Lower leg skin (tissue), 4 donors: ENCODE data around the gene FAM136A. TPM values are rescaled to one million over a fixed set of nuclear protein-coding genes. Genes with fewer than 3 reads are reported as not detected.
"Not testable (repeated sequence)": the region's sequence is repeated elsewhere in the genome, so short reads cannot be mapped to it uniquely, and the experiment has no call there.

ENCODE experiments used
- DNase-seq, 2 donors: peaks; one replicate each; pipeline ENCODE4 v3.0.0-alpha.2; 2019; ENCODE audit warnings: low spot score in 2 of 2
- H3K4me3 ChIP-seq: fragments of 200-600 bp; sonication (generic); 2 replicates; pipeline ENCODE4 v1.5.1; 2017; ENCODE audit warnings: mild to moderate bottlenecking, low read depth; ENCODE audit not compliant: poor library complexity, severe bottlenecking
- POLR2A ChIP-seq, 2 donors: fragments of 450-650 bp; IDR thresholded peaks; one replicate each; pipeline ENCODE4 v1.6.1; 2016 to 2017; ENCODE audit warnings: antibody characterized with exemption in 2 of 2, mild to moderate bottlenecking in 1 of 2, moderate library complexity in 1 of 2
- WGBS, 2 donors: methylation state at CpG; one replicate each; pipeline ENCODE4 v1.1.5; 2018; 5-methylcytosine and 5-hydroxymethylcytosine counted together
- intact Hi-C: fragments of 100-400 bp; cut with DNase I; formaldehyde crosslinking; loops from one replicate; pipeline ENCODE4 v1.15.0; 2023; ENCODE audit warnings: low total_unique reads
- total RNA-seq, 4 donors: library from RNA; depleted of rRNA; stranded (reverse); fragments of >200 nt; gene quantifications; one replicate each; pipeline ENCODE4 v1.1.0, GENCODE V29; 2016
- TF ChIP-seq, protein P1 (sequence below), 3 donors: fragments of 450-650 bp; IDR thresholded peaks; one replicate each; pipeline ENCODE4 v1.5.1; 2016; ENCODE audit warnings: antibody characterized with exemption in 3 of 3, mild to moderate bottlenecking in 3 of 3, moderate library complexity in 2 of 3

Gene FAM136A
- total RNA-seq, 4 donors from 2014 or later, result 20.1 to 22.4 (median 21.3) TPM

DNA sequence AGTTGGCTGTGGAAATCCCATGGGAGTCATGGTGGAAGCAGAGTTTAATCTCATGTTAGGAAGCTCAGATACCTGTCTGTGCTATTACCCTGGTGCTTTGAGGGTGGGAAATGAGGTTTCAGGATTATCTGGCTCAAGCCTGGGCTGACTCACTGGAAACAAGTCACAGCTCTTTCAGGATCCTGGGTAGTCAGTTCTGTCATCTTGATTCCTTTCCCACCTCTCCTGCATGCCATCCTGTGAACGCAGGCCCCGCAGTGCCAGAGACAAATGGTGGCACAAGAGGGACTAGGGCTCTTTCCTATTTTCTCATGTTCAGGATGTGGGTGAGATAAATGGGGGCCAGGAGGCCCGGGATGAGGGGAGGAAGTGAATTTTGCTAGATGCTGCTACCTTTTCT, 3.7 kb upstream of the FAM136A start:
- TF ChIP-seq, protein P1, sequence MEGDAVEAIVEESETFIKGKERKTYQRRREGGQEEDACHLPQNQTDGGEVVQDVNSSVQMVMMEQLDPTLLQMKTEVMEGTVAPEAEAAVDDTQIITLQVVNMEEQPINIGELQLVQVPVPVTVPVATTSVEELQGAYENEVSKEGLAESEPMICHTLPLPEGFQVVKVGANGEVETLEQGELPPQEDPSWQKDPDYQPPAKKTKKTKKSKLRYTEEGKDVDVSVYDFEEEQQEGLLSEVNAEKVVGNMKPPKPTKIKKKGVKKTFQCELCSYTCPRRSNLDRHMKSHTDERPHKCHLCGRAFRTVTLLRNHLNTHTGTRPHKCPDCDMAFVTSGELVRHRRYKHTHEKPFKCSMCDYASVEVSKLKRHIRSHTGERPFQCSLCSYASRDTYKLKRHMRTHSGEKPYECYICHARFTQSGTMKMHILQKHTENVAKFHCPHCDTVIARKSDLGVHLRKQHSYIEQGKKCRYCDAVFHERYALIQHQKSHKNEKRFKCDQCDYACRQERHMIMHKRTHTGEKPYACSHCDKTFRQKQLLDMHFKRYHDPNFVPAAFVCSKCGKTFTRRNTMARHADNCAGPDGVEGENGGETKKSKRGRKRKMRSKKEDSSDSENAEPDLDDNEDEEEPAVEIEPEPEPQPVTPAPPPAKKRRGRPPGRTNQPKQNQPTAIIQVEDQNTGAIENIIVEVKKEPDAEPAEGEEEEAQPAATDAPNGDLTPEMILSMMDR (IDR thresholded peaks at IDR 0.05), result no peak
- no peak overlapping the region for H3K4me3 ChIP-seq
- intact Hi-C loops, result loop anchor here (10.0 kb wide), 1 partner anchor 339 kb away; no protein-coding TSS in a partner anchor
- DNase-seq, result peak in 1 of 2 donors; percentile 63
- WGBS, 2 donors, result 74 to 83% methylated on average over 3 of the region's 3 CpGs

DNA sequence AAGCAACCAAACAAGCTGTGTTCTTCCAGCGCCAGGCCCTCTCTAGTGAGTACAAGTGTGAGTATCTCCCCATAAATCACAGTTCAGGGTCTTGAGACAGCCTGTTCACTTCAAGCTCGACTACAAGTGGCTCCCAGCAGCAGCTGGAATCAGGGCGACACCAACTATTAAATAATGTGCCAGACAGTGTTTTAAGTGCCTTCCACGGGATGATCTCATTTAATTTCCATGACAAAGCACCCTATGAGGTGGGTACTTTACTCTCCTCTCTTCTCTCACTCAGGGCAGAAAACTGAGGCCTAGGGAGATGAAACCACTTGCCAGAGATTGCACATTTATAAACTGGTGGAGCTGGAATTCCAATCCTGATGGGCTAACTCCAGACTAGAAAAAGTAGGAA, 2.6 kb upstream of the FAM136A start:
- DNase-seq, result peak in 1 of 2 donors; percentile 48
- H3K4me3 ChIP-seq, result no peak overlapping the region
- intact Hi-C loops, result loop anchor here (10.0 kb wide), 1 partner anchor 340 kb away; no protein-coding TSS in a partner anchor
- no peak for TF ChIP-seq POLR2A (IDR thresholded peaks at IDR 0.05)
- TF ChIP-seq, protein P1 (IDR thresholded peaks at IDR 0.05), result no peak
- WGBS, 2 donors, result 46% methylated on average over 4 of the region's 4 CpGs

DNA sequence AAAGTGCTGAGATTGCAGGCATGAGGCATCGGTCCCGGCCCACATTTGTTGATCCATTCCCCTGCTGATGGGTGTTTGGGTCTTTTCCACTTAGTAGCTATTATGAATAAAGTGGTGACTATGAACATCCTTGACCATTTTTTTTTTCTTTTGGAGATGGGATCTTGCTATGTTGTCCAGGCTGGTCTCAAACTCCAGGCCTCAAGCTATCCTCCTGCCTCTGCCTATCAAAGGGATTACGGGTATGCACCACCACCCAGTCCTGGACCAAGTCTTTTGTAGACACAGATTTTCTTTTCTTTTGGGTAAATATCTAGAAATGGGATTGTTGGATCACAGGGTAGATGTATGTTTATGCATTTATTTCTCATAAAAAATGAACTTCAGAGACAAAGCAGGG, 1.3 kb upstream of the FAM136A start:
- 94 to 96% methylated on average over 3 of the region's 3 CpGs for WGBS, 2 donors
- no peak overlapping the region for H3K4me3 ChIP-seq
- intact Hi-C loops, result loop anchor here (10.0 kb wide), 1 partner anchor 342 kb away; no protein-coding TSS in a partner anchor
- no peak for TF ChIP-seq POLR2A (IDR thresholded peaks at IDR 0.05)
- TF ChIP-seq, protein P1 (IDR thresholded peaks at IDR 0.05), result no peak
- DNase-seq, result no peak

DNA sequence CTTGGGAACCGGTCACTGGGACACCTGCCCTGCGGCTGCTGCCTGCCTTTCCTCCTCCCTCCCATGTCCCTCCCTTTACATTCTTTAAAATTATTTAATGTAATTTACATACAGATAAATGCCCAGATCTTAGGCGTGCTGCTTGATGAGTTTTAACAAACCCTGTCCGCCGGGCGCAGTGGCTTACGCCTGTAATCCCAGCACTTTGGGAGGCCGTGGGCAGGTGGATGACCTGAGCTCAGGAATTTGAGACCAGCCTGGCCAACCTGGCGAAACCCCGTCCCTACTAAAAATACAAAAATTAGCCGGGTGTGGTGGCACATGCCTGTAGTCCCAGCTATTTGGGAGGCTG, 304 bp upstream of the FAM136A start:
- WGBS, 2 donors, result 36 to 40% methylated on average over 11 of the region's 11 CpGs
- H3K4me3 ChIP-seq, DNase-seq: not testable (repeated sequence)
- intact Hi-C loops, result loop anchor here (10.0 kb wide), 1 partner anchor 343 kb away; no protein-coding TSS in a partner anchor

DNA sequence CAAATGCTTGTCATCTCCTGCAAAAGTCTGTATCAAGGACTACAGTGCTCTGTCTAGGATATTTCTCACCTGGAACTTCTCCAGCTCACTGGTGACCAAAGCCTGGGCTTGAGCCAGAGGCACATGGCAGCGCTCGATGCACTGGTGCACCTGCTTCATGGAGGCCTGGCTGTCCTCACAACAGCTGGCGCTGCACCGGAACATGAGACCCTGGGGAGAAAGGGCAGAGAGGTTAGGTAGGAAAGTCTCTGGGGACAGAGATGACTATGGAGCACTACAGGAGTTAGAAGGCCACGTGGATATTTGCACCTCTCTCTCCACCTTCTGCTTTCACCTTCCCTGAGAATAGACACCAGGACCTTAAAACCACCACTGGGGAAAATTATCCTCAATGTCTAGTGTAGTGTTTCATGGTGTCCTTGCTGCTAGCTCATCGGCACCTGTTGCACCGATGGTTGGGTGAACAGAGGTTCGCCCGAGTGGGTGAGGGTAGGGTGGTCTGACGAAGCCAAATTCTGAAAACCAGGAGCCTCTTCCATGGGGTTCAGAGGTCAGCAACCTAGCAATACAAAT, 1.0 kb downstream of the FAM136A start:
- no peak for DNase-seq
- H3K4me3 ChIP-seq, result peak overlapping the region; percentile 94
- TF ChIP-seq POLR2A (IDR thresholded peaks at IDR 0.05), result no peak
- TF ChIP-seq, protein P1 (IDR thresholded peaks at IDR 0.05), result no peak
- intact Hi-C loops, result loop anchor here (10.0 kb wide), 1 partner anchor 344 kb away; no protein-coding TSS in a partner anchor
- WGBS, 2 donors, result 43 to 58% methylated on average over 10 of the region's 10 CpGs

DNA sequence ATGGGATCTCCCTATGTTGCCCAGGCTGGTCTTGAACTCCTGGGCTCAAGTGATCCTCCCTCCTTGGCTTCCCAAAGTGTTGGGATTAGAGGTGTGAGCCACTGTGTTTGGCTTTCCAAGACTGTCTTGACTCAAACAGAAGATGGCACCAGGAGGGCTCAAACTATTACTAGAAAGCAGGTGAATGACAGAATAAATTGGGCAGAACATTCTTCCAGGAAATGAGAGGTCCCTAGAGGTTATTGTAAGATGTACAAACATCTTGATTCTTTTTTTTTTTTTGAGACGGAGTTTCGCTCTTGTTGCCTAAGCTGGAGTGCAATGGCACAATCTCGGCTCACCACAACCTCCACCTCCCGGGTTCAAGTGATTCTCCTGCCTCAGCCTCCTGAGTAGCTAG, 4.0 kb downstream of the FAM136A start:
- intact Hi-C loops, result not testable (repeated sequence)

More for the DNA sequence above, 4.0 kb downstream of the FAM136A start:
- DNase-seq, H3K4me3 ChIP-seq: not testable (repeated sequence)
- WGBS, 2 donors, result 86 to 91% methylated on average over 4 of the region's 4 CpGs
